ENCODE measurements around the gene TOMM20.
"Not testable (repeated sequence)": the region's sequence is repeated elsewhere in the genome, so short reads cannot be mapped to it uniquely, and the experiment has no call there.

The TOMM20 gene

DNA sequence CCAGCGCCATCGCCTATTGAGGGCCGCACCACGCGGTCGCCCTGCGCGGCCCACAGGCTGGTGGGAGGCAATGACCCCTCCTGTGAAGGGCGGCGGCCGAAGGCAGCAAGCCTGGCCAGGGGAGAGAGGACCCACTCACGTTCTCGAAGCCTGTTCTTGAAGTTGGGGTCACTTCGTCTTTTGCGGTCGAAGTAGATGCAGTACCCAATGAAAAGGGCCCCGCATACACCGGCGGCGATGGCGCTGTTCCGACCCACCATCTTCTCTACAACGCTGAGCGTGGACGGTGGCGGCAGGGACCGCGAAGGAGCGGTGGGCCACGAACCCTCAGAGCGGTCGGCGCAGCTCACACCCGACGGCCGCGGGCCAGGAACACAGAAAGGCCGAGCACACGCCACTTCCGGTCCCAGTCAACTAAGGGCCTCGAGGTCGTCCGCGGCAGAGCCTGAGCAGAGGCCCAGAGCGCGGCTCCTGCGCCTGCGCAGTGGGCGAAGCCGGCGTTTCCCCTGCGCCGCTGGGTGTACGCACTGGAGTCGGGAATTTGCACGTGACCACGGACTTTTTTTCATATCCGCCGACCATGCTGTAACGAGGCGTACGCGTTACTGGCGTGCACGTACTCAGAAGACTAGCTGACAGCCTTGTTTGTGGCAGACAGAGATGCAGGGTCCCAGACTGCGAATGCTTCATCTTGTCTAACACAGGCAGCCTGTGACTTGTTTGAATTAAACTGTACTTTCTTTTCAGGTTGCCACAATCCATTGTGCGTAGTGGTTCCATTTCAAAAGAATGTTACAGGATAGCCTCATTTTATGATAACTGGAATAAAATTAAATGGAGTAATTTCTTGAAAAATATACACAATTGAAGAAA is at the start of gene TOMM20:
TSS of gene TOMM20 (minus strand) at position 382 of the 873 bp plus-strand sequence. CDS start at position 260, 122 bp downstream.
- peak; percentile 87 for DNase-seq

GRCh38 chr1:235176486-235176885 is 47.8 kb upstream of the TOMM20 start:
- DNase-seq = no peak

- no peak for DNase-seq
These were observed 41.3 kb upstream of the TOMM20 start for GRCh38 chr1:235169986-235170385.

DNA sequence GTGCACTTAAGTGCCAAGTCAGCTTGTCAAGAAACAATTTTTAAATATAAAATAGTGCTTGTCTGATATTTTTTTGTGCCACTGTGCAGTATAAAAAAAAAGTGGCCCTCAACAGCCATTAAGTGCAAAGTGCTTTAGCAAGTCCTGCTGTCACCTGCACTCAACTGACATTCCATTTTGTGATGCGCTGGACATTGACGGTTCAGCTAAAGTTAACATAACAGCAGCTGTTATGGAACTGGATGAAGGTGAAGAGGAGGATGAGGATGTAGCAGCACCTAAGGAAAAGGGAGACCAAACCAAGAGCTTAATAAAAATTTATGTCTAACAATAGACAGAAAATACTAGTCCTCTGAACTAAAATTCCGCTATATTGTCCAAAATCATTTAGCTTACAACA is 39.7 kb upstream of the TOMM20 start:
- no peak for DNase-seq

GRCh38 chr1:235161685-235162327 is 33.2 kb upstream of the TOMM20 start:
- DNase-seq = no peak

- DNase-seq = peak; percentile 65
These were observed 32.5 kb upstream of the TOMM20 start, which contains the start of gene RBM34 for GRCh38 chr1:235160957-235161684. RBM34 (minus strand) TSS chr1:235161250; CDS start chr1:235161226, 24 bp downstream.

- DNase-seq = peak; percentile 42
These were observed 31.8 kb upstream of the TOMM20 start for GRCh38 chr1:235160383-235160956.

DNA sequence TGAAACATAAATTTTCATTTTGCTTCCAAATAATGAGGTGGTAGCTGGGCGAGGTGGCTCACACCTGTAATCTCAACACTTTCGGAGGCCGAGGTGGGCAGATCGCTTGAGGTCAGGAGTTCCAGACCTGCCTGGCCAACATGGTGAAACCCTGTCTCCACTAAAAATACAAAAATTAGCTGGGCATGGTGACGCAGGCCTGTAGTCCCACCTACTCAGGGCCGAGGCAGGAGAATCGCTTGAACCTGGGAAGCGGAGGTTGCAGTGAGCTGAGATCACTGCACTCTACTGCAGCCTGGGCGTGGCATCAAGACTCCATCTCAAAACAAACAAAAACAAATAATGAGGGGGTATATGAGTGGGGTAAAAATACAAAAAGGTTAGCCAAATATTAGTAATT is 31.3 kb upstream of the TOMM20 start:
- DNase-seq = not testable (repeated sequence)

GRCh38 chr1:235159284-235159683 is 30.6 kb upstream of the TOMM20 start:
- DNase-seq = not testable (repeated sequence)

DNA sequence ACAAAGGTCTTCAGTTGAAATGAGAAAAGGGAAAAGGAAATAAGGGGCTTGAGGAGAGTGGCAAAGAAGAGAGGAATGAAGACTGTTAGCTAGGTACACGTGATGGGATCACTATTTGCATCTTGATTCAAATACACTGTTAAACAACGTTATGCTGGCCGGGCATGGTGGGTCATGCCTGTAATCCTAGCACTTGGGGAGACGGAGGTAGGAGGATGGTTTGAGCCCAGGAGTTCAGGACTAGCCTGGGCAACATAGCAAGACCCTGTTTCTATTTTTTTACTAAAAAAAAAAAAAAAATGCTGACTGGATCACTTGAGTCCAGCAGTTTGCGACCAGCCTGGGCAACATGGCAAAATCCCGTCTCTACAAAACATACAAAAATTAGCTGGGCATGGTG is 30.0 kb upstream of the TOMM20 start:
- no peak for DNase-seq

- no peak for DNase-seq
These were observed 28.5 kb upstream of the TOMM20 start for GRCh38 chr1:235157150-235157549.

DNA sequence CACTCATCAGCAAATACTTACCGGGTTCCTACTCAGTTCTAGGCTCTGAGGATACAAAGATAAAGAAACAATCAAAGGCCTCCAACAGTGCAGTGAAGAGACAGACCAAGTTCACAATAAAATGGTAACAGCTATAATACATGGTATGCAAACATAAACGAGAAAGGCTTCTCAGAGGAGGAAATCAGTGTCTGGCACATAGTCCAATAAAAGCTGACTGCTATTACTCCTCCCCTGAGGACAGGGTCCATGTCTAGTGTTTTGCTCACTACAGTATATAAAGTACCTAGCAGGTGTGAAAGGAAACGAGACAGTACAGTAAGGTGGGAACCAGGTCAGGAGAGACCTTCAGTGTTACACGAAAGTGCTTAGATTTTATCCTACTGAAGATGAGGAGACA is 28.1 kb upstream of the TOMM20 start:
- no peak for DNase-seq

- no peak for DNase-seq
These were observed 27.6 kb upstream of the TOMM20 start for GRCh38 chr1:235156265-235156664.

- no peak for DNase-seq
These were observed 23.6 kb upstream of the TOMM20 start for GRCh38 chr1:235152235-235152634.

DNA sequence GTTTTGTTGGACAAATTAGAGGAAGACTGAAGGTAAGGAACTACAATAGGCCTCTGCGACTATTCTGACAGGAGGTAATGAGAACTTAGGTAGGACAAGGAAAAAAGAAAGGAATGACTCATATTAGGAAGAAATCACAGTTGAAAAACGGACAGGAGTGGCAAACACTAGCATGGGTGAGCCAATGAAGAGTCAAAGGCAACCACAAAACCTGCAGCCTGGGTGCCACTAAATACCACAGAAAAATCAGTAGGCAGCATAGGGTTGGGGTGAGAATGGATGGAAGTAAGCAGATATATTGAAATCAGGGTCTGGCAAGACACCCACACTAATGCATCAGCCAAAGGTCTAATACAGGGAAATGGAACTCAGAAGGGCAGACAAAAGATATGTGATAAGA is 22.4 kb upstream of the TOMM20 start:
- no peak for DNase-seq

GRCh38 chr1:235149824-235150223 is 21.2 kb upstream of the TOMM20 start:
- DNase-seq = no peak

- no peak for DNase-seq
These were observed 18.6 kb upstream of the TOMM20 start for GRCh38 chr1:235147269-235147668.

- DNase-seq = no peak
These were observed 17.0 kb upstream of the TOMM20 start for GRCh38 chr1:235145639-235146038.

DNA sequence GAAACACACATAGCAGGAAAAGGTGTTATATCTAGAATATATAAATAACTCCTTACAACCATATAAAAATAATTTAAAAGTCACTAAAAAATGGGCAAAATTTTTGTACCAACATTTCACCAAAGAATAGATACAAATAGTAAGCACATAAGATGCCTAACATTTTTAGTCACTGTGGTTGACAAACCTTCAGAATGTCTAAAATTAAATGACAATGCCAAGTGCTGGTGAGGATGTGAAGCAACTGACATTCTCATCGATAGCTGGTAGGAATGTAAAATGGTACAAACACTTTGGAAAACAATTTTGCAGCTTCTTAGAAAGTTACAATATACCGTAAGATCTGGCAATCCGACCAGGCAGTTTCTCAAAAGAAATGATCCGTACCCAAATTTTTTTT is 14.4 kb upstream of the TOMM20 start:
- DNase-seq = no peak

DNA sequence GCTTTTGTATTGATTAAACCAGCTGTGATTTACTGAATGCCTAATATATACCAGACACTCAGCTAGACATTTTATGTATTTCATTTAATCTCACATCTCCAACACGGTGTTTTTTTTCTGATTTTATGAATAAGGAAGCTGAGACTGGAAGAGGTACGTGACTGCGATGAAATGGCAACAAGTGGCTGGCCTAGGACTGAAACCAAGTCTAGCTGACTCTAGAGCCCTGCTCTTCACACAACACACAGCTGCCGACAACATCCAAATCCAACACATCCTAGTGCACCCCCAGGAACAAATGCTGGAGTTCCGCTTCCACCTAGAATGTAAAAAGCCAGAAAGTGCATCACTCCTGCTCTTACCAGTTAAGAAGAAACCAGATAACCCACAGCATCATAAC is 10.7 kb upstream of the TOMM20 start:
- DNase-seq = no peak

GRCh38 chr1:235138821-235139220 is 10.2 kb upstream of the TOMM20 start:
- DNase-seq = no peak

DNA sequence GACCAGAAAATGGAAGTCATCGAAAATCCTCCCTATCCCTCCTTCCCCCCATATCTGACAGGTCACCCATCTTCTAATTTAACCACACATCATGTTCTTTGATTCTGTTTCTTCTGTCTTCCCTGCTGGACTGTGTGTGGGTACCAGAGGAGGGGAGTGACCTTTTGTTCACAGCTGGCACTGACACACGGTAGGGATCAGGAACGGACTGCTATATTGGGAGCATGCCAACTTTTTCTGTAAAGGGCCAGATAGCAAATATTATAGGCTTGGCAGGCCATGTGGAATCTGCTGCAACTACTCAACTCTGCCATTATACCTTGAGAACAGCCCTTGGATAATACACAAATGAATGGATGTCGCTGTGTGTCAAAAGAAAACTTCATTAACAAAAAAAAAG is 7.5 kb upstream of the TOMM20 start:
- no peak for DNase-seq

- no peak for DNase-seq
These were observed 5.5 kb upstream of the TOMM20 start for GRCh38 chr1:235134171-235134570.
